Activated CD4-positive, alpha-beta T cell treated with anti-CD3 and anti-CD28 coated beads, Interleukin-2, amount 50 U/mL, for 1 hour (primary cell): ENCODE data around the gene SLC12A2.
A peak's percentile ranks its signal among the peaks of the same experiment; 100 is the strongest.

Experiments used
- DNase-seq: peaks from one replicate; pipeline ENCODE4 v3.0.0-alpha.2; 2020

SLC12A2 gene

GRCh38 chr5:128192368-128192767 is 108.8 kb downstream of the SLC12A2 start:
- no peak for DNase-seq

- DNase-seq, result no peak
These were observed 110.3 kb downstream of the SLC12A2 start for GRCh38 chr5:128193665-128194390.

- DNase-seq, result no peak
These were observed 111.8 kb downstream of the SLC12A2 start for GRCh38 chr5:128195316-128195715.

- DNase-seq, result no peak
These were observed 112.5 kb downstream of the SLC12A2 start for GRCh38 chr5:128196080-128196479.

- no peak for DNase-seq
These were observed 113.2 kb downstream of the SLC12A2 start for GRCh38 chr5:128196791-128197190.

- DNase-seq, result no peak
These were observed 114.4 kb downstream of the SLC12A2 start for GRCh38 chr5:128197896-128198522.

GRCh38 chr5:128199104-128199503 is 115.5 kb downstream of the SLC12A2 start:
- no peak for DNase-seq

GRCh38 chr5:128199611-128200010 is 116.0 kb downstream of the SLC12A2 start:
- DNase-seq, result no peak

- DNase-seq, result peak; percentile 81
These were observed 117.7 kb downstream of the SLC12A2 start for GRCh38 chr5:128201065-128201926.

GRCh38 chr5:128202320-128202719 is 118.8 kb downstream of the SLC12A2 start:
- DNase-seq, result no peak

GRCh38 chr5:128208436-128208835 is 124.9 kb downstream of the SLC12A2 start:
- no peak for DNase-seq

- no peak for DNase-seq
These were observed 128.7 kb downstream of the SLC12A2 start for GRCh38 chr5:128212191-128212806.

- peak; percentile 25 for DNase-seq
These were observed 129.8 kb downstream of the SLC12A2 start for GRCh38 chr5:128213340-128213739.

- no peak for DNase-seq
These were observed 130.3 kb downstream of the SLC12A2 start for GRCh38 chr5:128213833-128214232.

- no peak for DNase-seq
These were observed 132.7 kb downstream of the SLC12A2 start for GRCh38 chr5:128216285-128216684.

- DNase-seq, result no peak
These were observed 133.4 kb downstream of the SLC12A2 start for GRCh38 chr5:128216860-128217531.

- no peak for DNase-seq
These were observed 137.3 kb downstream of the SLC12A2 start for GRCh38 chr5:128220841-128221240.

- no peak for DNase-seq
These were observed 140.8 kb downstream of the SLC12A2 start for GRCh38 chr5:128224336-128224735.

- no peak for DNase-seq
These were observed 141.9 kb downstream of the SLC12A2 start for GRCh38 chr5:128225245-128226030.

GRCh38 chr5:128228008-128228407 is 144.4 kb downstream of the SLC12A2 start:
- DNase-seq, result no peak

- DNase-seq, result no peak
These were observed 145.0 kb downstream of the SLC12A2 start for GRCh38 chr5:128228521-128228920.
